ENCODE results near the gene FBXL13. TPM values are rescaled to one million over a fixed set of nuclear protein-coding genes. Genes with fewer than 3 reads are reported as not detected.

The FBXL13 gene
- total and polyA plus RNA-seq, 2 of the 8 experiments (the other 6 are each of a cell fraction or from before 2014, with no cell fraction given) = 1.2 to 2.8 TPM

- TF ChIP-seq CTCF (IDR thresholded peaks at IDR 0.05; ENCODE audit: control extremely low read depth in 1 of 3, insufficient read depth in 1 of 3, low read depth in 1 of 3, low read length in 3 of 3) (no peak), ASH2L (IDR thresholded peaks at IDR 0.05; ENCODE audit: low read length) (no peak), FOSL1 (IDR thresholded peaks at IDR 0.05; ENCODE audit: insufficient read depth, low read depth, low read length) (no peak)
Measured at GRCh38 chr7:103003004-103003403, 71.6 kb downstream of the FBXL13 start (continued).

All from H1 (cell line).